GM12878 (cell line): ENCODE results near the gene ELAC1.

Experiments used
- BRCA1 ChIP-seq: IDR thresholded peaks from 2 replicates; pipeline ENCODE4 v1.6.1; 2011; ENCODE audit warnings: low read depth, low read length, improper control_type of control experiment
- EP300 ChIP-seq, 2 experiments: fragments of 150-350 bp in 1 of 2; IDR thresholded peaks; 2 replicates each; pipeline ENCODE4 v1.6.1; 2011 to 2012; ENCODE audit warnings: low read depth in 2 of 2, low read length in 2 of 2, borderline replicate concordance in 1 of 2, improper control_type of control experiment in 1 of 2, inconsistent platforms in 1 of 2; ENCODE audit not compliant: control insufficient read depth in 1 of 2
- FOXM1 ChIP-seq: IDR thresholded peaks from 2 replicates; pipeline ENCODE4 v1.6.1; 2012; ENCODE audit warnings: low read depth, mild to moderate bottlenecking, inconsistent platforms, low read length, moderate library complexity
- KDM1A ChIP-seq: fragments of 200-600 bp; sonication (generic); IDR thresholded peaks from 2 replicates; pipeline ENCODE4 v1.6.1; 2016; ENCODE audit warnings: borderline replicate concordance
- MTA3 ChIP-seq: IDR thresholded peaks from 2 replicates; pipeline ENCODE4 v1.6.1; 2012; ENCODE audit warnings: low read length, inconsistent platforms, borderline replicate concordance
- POLR2AphosphoS5 ChIP-seq: IDR thresholded peaks from 2 replicates; pipeline ENCODE4 v1.6.1; 2011; ENCODE audit warnings: mild to moderate bottlenecking, low read length, inconsistent platforms
- SREBF2 ChIP-seq: IDR thresholded peaks from 2 replicates; pipeline ENCODE4 v1.6.1; 2012; ENCODE audit warnings: mild to moderate bottlenecking, low read length
- TAF1 ChIP-seq: IDR thresholded peaks from 2 replicates; pipeline ENCODE4 v1.6.1; 2011; ENCODE audit warnings: mild to moderate bottlenecking, low read depth, low read length, borderline replicate concordance
- TCF3 ChIP-seq: IDR thresholded peaks from 2 replicates; pipeline ENCODE4 v1.6.1; 2012; ENCODE audit warnings: low read depth, mild to moderate bottlenecking, low read length, borderline replicate concordance; ENCODE audit not compliant: insufficient read depth
- TCF7 ChIP-seq: IDR thresholded peaks from 2 replicates; pipeline ENCODE4 v1.6.1; 2014; ENCODE audit warnings: antibody characterized with exemption, borderline replicate concordance
- TF ChIP-seq, protein P1 (sequence below), 3 experiments: IDR thresholded peaks in 2 of 3; conservative IDR thresholded peaks in 1 of 3; 2 replicates each; pipeline ENCODE4 v1.5.1; 2011; ENCODE audit warnings: low read depth in 3 of 3, low read length in 3 of 3, mild to moderate bottlenecking in 3 of 3, control low read depth in 2 of 3, moderate library complexity in 2 of 3, inconsistent platforms in 1 of 3, mixed read lengths in 1 of 3; ENCODE audit not compliant: control insufficient read depth in 2 of 3, insufficient read depth in 1 of 3; ENCODE audit errors: extremely low read depth in 1 of 3
- TF ChIP-seq, protein P2 (sequence below): fragments of 450-650 bp; formaldehyde crosslinking; IDR thresholded peaks from 2 replicates; pipeline ENCODE4 v1.5.0; 2022; ENCODE audit warnings: mild to moderate bottlenecking, missing genetic modification characterization
- TF ChIP-seq, protein P3 (sequence below): IDR thresholded peaks from 2 replicates; pipeline ENCODE4 v1.6.1; 2011; ENCODE audit warnings: low read depth, low read length, improper control_type of control experiment, borderline replicate concordance
- TF ChIP-seq, protein P4 (sequence below): IDR thresholded peaks from 2 replicates; pipeline ENCODE4 v1.6.1; 2011; ENCODE audit warnings: borderline replicate concordance, low read depth, mild to moderate bottlenecking, moderate library complexity, low read length; ENCODE audit not compliant: insufficient read depth, poor library complexity, severe bottlenecking

DNA sequence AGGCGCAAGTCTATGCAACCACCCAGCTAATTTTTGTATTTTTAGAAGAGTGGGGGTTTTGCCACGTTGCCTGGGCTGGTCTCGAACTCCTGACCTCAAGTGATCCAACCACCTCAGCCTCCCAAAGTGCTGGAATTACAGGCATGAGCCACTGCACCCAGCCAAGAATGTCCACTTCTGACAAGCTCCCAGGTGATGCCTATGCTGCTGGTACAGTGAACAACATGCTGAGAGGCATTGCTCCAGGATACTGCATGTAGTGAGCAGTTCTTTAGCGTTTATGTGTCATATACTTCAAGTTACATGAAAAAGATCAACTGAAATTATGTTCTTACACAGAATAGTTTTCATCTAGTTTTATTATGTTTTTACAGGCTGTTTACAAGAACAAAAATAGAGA, 17.2 kb upstream of the ELAC1 start:
- TF ChIP-seq, protein P1, sequence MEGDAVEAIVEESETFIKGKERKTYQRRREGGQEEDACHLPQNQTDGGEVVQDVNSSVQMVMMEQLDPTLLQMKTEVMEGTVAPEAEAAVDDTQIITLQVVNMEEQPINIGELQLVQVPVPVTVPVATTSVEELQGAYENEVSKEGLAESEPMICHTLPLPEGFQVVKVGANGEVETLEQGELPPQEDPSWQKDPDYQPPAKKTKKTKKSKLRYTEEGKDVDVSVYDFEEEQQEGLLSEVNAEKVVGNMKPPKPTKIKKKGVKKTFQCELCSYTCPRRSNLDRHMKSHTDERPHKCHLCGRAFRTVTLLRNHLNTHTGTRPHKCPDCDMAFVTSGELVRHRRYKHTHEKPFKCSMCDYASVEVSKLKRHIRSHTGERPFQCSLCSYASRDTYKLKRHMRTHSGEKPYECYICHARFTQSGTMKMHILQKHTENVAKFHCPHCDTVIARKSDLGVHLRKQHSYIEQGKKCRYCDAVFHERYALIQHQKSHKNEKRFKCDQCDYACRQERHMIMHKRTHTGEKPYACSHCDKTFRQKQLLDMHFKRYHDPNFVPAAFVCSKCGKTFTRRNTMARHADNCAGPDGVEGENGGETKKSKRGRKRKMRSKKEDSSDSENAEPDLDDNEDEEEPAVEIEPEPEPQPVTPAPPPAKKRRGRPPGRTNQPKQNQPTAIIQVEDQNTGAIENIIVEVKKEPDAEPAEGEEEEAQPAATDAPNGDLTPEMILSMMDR (IDR thresholded peaks at IDR 0.05 in 2 of 3, conservative IDR thresholded peaks at IDR 0.05 in 1 of 3; ENCODE audit: control insufficient read depth in 2 of 3, extremely low read depth in 1 of 3, insufficient read depth in 1 of 3, low read depth in 3 of 3, low read length in 3 of 3), result no peak
- TF ChIP-seq MTA3, result no peak
- no peak for TF ChIP-seq TCF3
- no peak for TF ChIP-seq TAF1
- TF ChIP-seq EP300 (IDR thresholded peaks at IDR 0.05; ENCODE audit: borderline replicate concordance in 1 of 2, control insufficient read depth in 1 of 2, low read depth in 2 of 2, low read length in 2 of 2), result no peak
- TF ChIP-seq POLR2AphosphoS5, result no peak
- TF ChIP-seq FOXM1, result no peak
- TF ChIP-seq KDM1A, result no peak
- TF ChIP-seq BRCA1, result no peak
- no peak for TF ChIP-seq SREBF2
- TF ChIP-seq, protein P2, sequence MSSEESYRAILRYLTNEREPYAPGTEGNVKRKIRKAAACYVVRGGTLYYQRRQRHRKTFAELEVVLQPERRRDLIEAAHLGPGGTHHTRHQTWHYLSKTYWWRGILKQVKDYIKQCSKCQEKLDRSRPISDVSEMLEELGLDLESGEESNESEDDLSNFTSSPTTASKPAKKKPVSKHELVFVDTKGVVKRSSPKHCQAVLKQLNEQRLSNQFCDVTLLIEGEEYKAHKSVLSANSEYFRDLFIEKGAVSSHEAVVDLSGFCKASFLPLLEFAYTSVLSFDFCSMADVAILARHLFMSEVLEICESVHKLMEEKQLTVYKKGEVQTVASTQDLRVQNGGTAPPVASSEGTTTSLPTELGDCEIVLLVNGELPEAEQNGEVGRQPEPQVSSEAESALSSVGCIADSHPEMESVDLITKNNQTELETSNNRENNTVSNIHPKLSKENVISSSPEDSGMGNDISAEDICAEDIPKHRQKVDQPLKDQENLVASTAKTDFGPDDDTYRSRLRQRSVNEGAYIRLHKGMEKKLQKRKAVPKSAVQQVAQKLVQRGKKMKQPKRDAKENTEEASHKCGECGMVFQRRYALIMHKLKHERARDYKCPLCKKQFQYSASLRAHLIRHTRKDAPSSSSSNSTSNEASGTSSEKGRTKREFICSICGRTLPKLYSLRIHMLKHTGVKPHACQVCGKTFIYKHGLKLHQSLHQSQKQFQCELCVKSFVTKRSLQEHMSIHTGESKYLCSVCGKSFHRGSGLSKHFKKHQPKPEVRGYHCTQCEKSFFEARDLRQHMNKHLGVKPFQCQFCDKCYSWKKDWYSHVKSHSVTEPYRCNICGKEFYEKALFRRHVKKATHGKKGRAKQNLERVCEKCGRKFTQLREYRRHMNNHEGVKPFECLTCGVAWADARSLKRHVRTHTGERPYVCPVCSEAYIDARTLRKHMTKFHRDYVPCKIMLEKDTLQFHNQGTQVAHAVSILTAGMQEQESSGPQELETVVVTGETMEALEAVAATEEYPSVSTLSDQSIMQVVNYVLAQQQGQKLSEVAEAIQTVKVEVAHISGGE (CRISPR knock-in tag), result no peak
- TF ChIP-seq TCF7, result no peak
- TF ChIP-seq, protein P3, sequence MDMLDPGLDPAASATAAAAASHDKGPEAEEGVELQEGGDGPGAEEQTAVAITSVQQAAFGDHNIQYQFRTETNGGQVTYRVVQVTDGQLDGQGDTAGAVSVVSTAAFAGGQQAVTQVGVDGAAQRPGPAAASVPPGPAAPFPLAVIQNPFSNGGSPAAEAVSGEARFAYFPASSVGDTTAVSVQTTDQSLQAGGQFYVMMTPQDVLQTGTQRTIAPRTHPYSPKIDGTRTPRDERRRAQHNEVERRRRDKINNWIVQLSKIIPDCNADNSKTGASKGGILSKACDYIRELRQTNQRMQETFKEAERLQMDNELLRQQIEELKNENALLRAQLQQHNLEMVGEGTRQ, result no peak
- TF ChIP-seq, protein P4, sequence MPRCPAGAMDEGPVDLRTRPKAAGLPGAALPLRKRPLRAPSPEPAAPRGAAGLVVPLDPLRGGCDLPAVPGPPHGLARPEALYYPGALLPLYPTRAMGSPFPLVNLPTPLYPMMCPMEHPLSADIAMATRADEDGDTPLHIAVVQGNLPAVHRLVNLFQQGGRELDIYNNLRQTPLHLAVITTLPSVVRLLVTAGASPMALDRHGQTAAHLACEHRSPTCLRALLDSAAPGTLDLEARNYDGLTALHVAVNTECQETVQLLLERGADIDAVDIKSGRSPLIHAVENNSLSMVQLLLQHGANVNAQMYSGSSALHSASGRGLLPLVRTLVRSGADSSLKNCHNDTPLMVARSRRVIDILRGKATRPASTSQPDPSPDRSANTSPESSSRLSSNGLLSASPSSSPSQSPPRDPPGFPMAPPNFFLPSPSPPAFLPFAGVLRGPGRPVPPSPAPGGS, result no peak
